GM12878 (cell line): ENCODE results near the gene CHPT1. TPM values are rescaled to one million over a fixed set of nuclear protein-coding genes. Genes with fewer than 3 reads are reported as not detected.

Source experiments
- ATAC-seq: fragments of 200-7000 bp; cut with Tn5 transposase; 3 replicates; pipeline ENCODE4 v1.9.1; 2020; ENCODE audit warnings: mild to moderate bottlenecking, moderate library complexity
- BruUV-seq: library from RNA; stranded (reverse); fragments of 400-500 nt; replicated peaks from 2 replicates; lab custom pipeline; 2021; lab: Mats Ljungman, UMichigan
- CTCF ChIA-PET: fragments of 300-600 bp; sonication (Branson Sonifier 250); formaldehyde crosslinking; extraction: SDS; loops from one replicate; lab custom pipeline; 2021; ENCODE audit warnings: inconsistent platforms; lab: Yijun Ruan, JAX
- POLR2A ChIA-PET: fragments of 350-600 bp; formaldehyde crosslinking; extraction: SDS; loops from one replicate; lab custom pipeline; 2021; ENCODE audit warnings: inconsistent platforms; lab: Charles Lee
- RAD21 ChIA-PET: fragments of 300-600 bp; sonication (Branson Sonifier 250); formaldehyde crosslinking; loops from one replicate; lab custom pipeline; 2023; ENCODE audit warnings: antibody characterized with exemption; ENCODE audit not compliant: unreplicated experiment; lab: Charles Lee
- SMC1A ChIA-PET: fragments of 300-600 bp; sonication (Branson Sonifier 250); formaldehyde crosslinking; loops from one replicate; lab custom pipeline; 2023; ENCODE audit not compliant: unreplicated experiment, uncharacterized antibody; lab: Charles Lee
- DNase-seq: peaks from one replicate; pipeline ENCODE4 v3.0.0-alpha.2; 2011; ENCODE audit warnings: low read depth, low spot score
- FAIRE-seq: peaks from 3 replicates; lab custom pipeline; 2011; peaks lifted over from hg19 to GRCh38; lab: Jason Lieb, UNC
- H2AFZ ChIP-seq: 2 replicates; pipeline ENCODE4 v1.6.0; 2011; ENCODE audit warnings: low read depth, low read length, control low read depth; ENCODE audit not compliant: control insufficient read depth
- H3K27ac ChIP-seq: 2 replicates; pipeline ENCODE4 v1.5.1; 2011; ENCODE audit warnings: control low read depth; ENCODE audit not compliant: control insufficient read depth, insufficient read depth
- H3K27me3 ChIP-seq, 2 experiments: replicated peaks in 1 of 2; 2 replicates each; pipeline versions ENCODE4 v1.6.0 to v1.6.1; 2011; ENCODE audit warnings: low read length in 1 of 2; ENCODE audit not compliant: control insufficient read depth in 2 of 2, insufficient read depth in 2 of 2
- H3K36me3 ChIP-seq, 2 experiments: 2 replicates each; pipeline ENCODE4 v1.5.1; 2011; ENCODE audit warnings: low read length in 1 of 2; ENCODE audit not compliant: control insufficient read depth in 2 of 2, insufficient read depth in 2 of 2
- H3K4me1 ChIP-seq: 2 replicates; pipeline ENCODE4 v1.6.1; 2011; ENCODE audit warnings: mild to moderate bottlenecking, low read length, moderate library complexity, mixed read lengths; ENCODE audit not compliant: control insufficient read depth, insufficient read depth
- H3K4me2 ChIP-seq: 2 replicates; pipeline ENCODE4 v1.6.0; 2011; ENCODE audit warnings: control low read depth; ENCODE audit not compliant: control insufficient read depth, insufficient read depth
- H3K4me3 ChIP-seq: fragments of 200-600 bp; sonication (generic); 2 replicates; pipeline ENCODE4 v1.5.1; 2016
- H3K79me2 ChIP-seq: 2 replicates; pipeline ENCODE4 v1.6.0; 2011; ENCODE audit warnings: low read length; ENCODE audit not compliant: control insufficient read depth, insufficient read depth
- H3K9ac ChIP-seq: 2 replicates; pipeline ENCODE4 v1.8.0; 2011; ENCODE audit warnings: low read length, control low read depth, mixed read lengths; ENCODE audit not compliant: control insufficient read depth, insufficient read depth
- H3K9me3 ChIP-seq: replicated peaks from 3 replicates; pipeline ENCODE4 v1.5.1; 2011; ENCODE audit warnings: mild to moderate bottlenecking, low read length; ENCODE audit not compliant: control insufficient read depth, insufficient read depth
- H4K20me1 ChIP-seq: 2 replicates; pipeline ENCODE4 v1.6.0; 2011; ENCODE audit not compliant: control insufficient read depth, insufficient read depth
- BHLHE40 ChIP-seq, 2 experiments: fragments of 450-650 bp in 1 of 2; IDR thresholded peaks; 2 replicates each; pipeline ENCODE4 v1.6.1; 2011 to 2017; ENCODE audit warnings: low read depth in 2 of 2, borderline replicate concordance in 1 of 2, improper control_type of control experiment in 1 of 2, low read length in 1 of 2, mild to moderate bottlenecking in 1 of 2
- EGR1 ChIP-seq, 2 experiments: IDR thresholded peaks; 1 replicate in 1 of 2; 2 replicates in 1 of 2; pipeline ENCODE4 v1.6.1; 2011 to 2012; ENCODE audit warnings: low read depth in 2 of 2, low read length in 2 of 2, borderline replicate concordance in 1 of 2, mild to moderate bottlenecking in 1 of 2, moderate library complexity in 1 of 2
- NR2F1 ChIP-seq: fragments of 450-650 bp; conservative IDR thresholded peaks from 2 replicates; pipeline ENCODE4 v1.6.1; 2017; ENCODE audit warnings: mild to moderate bottlenecking
- POLR2AphosphoS2 ChIP-seq: IDR thresholded peaks from 2 replicates; pipeline ENCODE4 v1.6.1; 2011; ENCODE audit warnings: low read depth, mild to moderate bottlenecking, low read length, improper control_type of control experiment, moderate library complexity
- RUNX3 ChIP-seq: IDR thresholded peaks from 2 replicates; pipeline ENCODE4 v1.6.1; 2012; ENCODE audit warnings: low read length, inconsistent platforms
- SMARCA5 ChIP-seq: fragments of 450-650 bp; IDR thresholded peaks from 2 replicates; pipeline ENCODE4 v1.6.1; 2017; ENCODE audit warnings: mild to moderate bottlenecking
- SP1 ChIP-seq: IDR thresholded peaks from one replicate; pipeline ENCODE4 v1.6.1; 2011; ENCODE audit warnings: low read depth, low read length
- STAT3 ChIP-seq: IDR thresholded peaks from 2 replicates; pipeline ENCODE4 v1.6.1; 2011; ENCODE audit warnings: low read depth, low read length, improper control_type of control experiment
- YY1 ChIP-seq: IDR thresholded peaks from 2 replicates; pipeline ENCODE4 v1.6.1; 2011; ENCODE audit warnings: low read depth, mild to moderate bottlenecking, low read length
- ZSCAN29 ChIP-seq: fragments of 450-650 bp; IDR thresholded peaks from 2 replicates; pipeline ENCODE4 v1.6.1; 2017; ENCODE audit warnings: mild to moderate bottlenecking, moderate library complexity
- WGBS: methylation state at CpG from one replicate; pipeline ENCODE4 v1.1.6; 2016; ENCODE audit warnings: low lambda C conversion rate; ENCODE audit not compliant: insufficient replicate concordance, insufficient coverage; ENCODE audit errors: missing lambda C conversion rate; 5-methylcytosine and 5-hydroxymethylcytosine counted together
- in situ Hi-C: fragments of 300-500 bp; cut with MboI; formaldehyde crosslinking; loops from 9 replicates; pipeline ENCODE4 v1.14.3; 2018; ENCODE audit warnings: mixed read lengths
- intact Hi-C: fragments of 100-400 bp; cut with micrococcal nuclease; formaldehyde crosslinking; loops from one replicate; pipeline ENCODE4 v1.14.2; 2022; ENCODE audit not compliant: unreplicated experiment
- polyA plus RNA-seq, 11 experiments: library from polyadenylated mRNA; depleted of rRNA in 4 of 11; unstranded in 6 of 11; stranded (reverse) in 5 of 11; fragments of >200 nt; fragmentation: Nextera tagmentation in 4 of 11; fragmentation: Illumina TruSeq in 1 of 11; extraction: Ambion mirVana in 4 of 11; extraction: Trizol in 1 of 11; gene quantifications; 1 replicate in 1 of 11; 2 replicates in 10 of 11; pipeline versions ENCODE4 v1.2.1 to v1.2.3, GENCODE V29; 2011 to 2016; ENCODE audit warnings: inconsistent platforms in 2 of 11, missing spikeins in 2 of 11, low read depth in 1 of 11
- total RNA-seq, 4 experiments: library from RNA; depleted of rRNA in 3 of 4; stranded (reverse); fragments of >200 nt in 3 of 4; fragmentation: Illumina TruSeq in 1 of 4; extraction: Trizol in 1 of 4; gene quantifications; 2 replicates each; pipeline versions ENCODE4 v1.2.1 to v1.2.3, GENCODE V29; 2013 to 2021
- TF ChIP-seq, protein P1 (sequence below): fragments of 450-650 bp; IDR thresholded peaks from 2 replicates; pipeline ENCODE4 v1.6.1; 2016; ENCODE audit warnings: mild to moderate bottlenecking
- TF ChIP-seq, protein P2 (sequence below): fragments of 450-650 bp; IDR thresholded peaks from 2 replicates; pipeline ENCODE4 v1.6.1; 2017; ENCODE audit warnings: antibody characterized with exemption, mild to moderate bottlenecking, moderate library complexity
- TF ChIP-seq, protein P3 (sequence below): IDR thresholded peaks from 2 replicates; pipeline ENCODE4 v1.6.1; 2011; ENCODE audit warnings: low read depth, low read length, improper control_type of control experiment, borderline replicate concordance
- TF ChIP-seq, protein P4 (sequence below): fragments of 450-650 bp; IDR thresholded peaks from 2 replicates; pipeline ENCODE4 v1.6.1; 2017; ENCODE audit warnings: borderline replicate concordance

Gene CHPT1
- total and polyA plus RNA-seq, 10 of the 15 experiments (the other 5 are each of a cell fraction or from before 2014, with no cell fraction given) = 0.85 to 10.2 (median 3.9) TPM

- TF ChIP-seq, protein P1, sequence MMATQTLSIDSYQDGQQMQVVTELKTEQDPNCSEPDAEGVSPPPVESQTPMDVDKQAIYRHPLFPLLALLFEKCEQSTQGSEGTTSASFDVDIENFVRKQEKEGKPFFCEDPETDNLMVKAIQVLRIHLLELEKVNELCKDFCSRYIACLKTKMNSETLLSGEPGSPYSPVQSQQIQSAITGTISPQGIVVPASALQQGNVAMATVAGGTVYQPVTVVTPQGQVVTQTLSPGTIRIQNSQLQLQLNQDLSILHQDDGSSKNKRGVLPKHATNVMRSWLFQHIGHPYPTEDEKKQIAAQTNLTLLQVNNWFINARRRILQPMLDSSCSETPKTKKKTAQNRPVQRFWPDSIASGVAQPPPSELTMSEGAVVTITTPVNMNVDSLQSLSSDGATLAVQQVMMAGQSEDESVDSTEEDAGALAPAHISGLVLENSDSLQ = no peak
- TF ChIP-seq ZSCAN29 (no peak), BHLHE40 (IDR thresholded peaks at IDR 0.05; ENCODE audit: borderline replicate concordance in 1 of 2, low read depth in 2 of 2, low read length in 1 of 2) (no peak), POLR2AphosphoS2 (no peak)
- TF ChIP-seq, protein P2, sequence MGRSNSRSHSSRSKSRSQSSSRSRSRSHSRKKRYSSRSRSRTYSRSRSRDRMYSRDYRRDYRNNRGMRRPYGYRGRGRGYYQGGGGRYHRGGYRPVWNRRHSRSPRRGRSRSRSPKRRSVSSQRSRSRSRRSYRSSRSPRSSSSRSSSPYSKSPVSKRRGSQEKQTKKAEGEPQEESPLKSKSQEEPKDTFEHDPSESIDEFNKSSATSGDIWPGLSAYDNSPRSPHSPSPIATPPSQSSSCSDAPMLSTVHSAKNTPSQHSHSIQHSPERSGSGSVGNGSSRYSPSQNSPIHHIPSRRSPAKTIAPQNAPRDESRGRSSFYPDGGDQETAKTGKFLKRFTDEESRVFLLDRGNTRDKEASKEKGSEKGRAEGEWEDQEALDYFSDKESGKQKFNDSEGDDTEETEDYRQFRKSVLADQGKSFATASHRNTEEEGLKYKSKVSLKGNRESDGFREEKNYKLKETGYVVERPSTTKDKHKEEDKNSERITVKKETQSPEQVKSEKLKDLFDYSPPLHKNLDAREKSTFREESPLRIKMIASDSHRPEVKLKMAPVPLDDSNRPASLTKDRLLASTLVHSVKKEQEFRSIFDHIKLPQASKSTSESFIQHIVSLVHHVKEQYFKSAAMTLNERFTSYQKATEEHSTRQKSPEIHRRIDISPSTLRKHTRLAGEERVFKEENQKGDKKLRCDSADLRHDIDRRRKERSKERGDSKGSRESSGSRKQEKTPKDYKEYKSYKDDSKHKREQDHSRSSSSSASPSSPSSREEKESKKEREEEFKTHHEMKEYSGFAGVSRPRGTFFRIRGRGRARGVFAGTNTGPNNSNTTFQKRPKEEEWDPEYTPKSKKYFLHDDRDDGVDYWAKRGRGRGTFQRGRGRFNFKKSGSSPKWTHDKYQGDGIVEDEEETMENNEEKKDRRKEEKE = no peak
Observed at GRCh38 chr12:101732318-101732717, 34.9 kb downstream of the CHPT1 start (continued).

DNA sequence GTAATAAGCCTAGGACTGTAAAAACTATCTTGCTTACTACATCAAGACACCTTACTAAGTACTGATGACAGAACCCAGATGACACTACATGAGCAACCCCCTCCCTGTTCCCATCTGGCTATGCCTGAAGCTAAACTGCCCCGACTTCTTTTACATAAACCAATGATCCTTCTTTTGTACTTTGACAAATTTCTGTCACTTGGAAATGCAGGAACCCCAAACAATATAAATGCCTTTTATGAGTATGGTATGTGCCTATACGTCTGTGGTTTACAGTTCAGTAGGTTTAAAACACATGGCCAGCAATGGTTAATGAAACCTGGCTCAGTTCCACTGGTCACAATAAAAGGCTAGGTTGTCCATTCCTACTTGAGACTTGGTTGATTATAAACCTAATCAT lies 35.7 kb downstream of the CHPT1 start:
- FAIRE-seq (no peak), ATAC-seq (peak; percentile 49; the same call in 2 of the 3 replicates), DNase-seq (no peak)
- Histone ChIP-seq H3K9ac (no peak overlapping the region), H4K20me1 (no peaks in the 10 kb centered on the region), H3K4me3 (no peak overlapping the region), H2AFZ (no peak overlapping the region), H3K36me3 (no peaks in the 10 kb centered on the region), H3K4me1 (no peaks in the 10 kb centered on the region), H3K27me3 (no peaks in the 10 kb centered on the region), H3K9me3 (no peaks in the 10 kb centered on the region), H3K27ac (no peak overlapping the region), H3K4me2 (no peak overlapping the region), H3K79me2 (no peaks in the 10 kb centered on the region)
- no TSS peak for BruUV-seq
- intact Hi-C loops (no loop called here), in situ Hi-C loops (no loop called here)
- ChIA-PET RAD21 (no interaction called here), POLR2A (no interaction called here), CTCF (interaction anchor here (0.9 kb wide), 1 partner anchor 14 kb away, joined by 3 read pairs; no protein-coding TSS in a partner anchor), SMC1A (interaction anchor here (1.0 to 1.5 kb wide), 3 partner anchors 10 to 20 kb away, joined by 3 to 6 read pairs (median 5); no protein-coding TSS in a partner anchor)
- 34% methylated on average over 2 of the region's 2 CpGs for WGBS
- TF ChIP-seq EGR1 (IDR thresholded peaks at IDR 0.05; ENCODE audit: borderline replicate concordance in 1 of 2, low read depth in 2 of 2, low read length in 2 of 2) = no peak
- no peak for TF ChIP-seq STAT3
- TF ChIP-seq SP1 = no peak
- TF ChIP-seq RUNX3 = no peak
- TF ChIP-seq YY1 = no peak
- TF ChIP-seq SMARCA5 = no peak
- TF ChIP-seq BHLHE40 (IDR thresholded peaks at IDR 0.05; ENCODE audit: borderline replicate concordance in 1 of 2, low read depth in 2 of 2, low read length in 1 of 2) = no peak
- no peak for TF ChIP-seq NR2F1
- TF ChIP-seq, protein P3, sequence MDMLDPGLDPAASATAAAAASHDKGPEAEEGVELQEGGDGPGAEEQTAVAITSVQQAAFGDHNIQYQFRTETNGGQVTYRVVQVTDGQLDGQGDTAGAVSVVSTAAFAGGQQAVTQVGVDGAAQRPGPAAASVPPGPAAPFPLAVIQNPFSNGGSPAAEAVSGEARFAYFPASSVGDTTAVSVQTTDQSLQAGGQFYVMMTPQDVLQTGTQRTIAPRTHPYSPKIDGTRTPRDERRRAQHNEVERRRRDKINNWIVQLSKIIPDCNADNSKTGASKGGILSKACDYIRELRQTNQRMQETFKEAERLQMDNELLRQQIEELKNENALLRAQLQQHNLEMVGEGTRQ = no peak
- no peak for TF ChIP-seq POLR2AphosphoS2
- TF ChIP-seq, protein P4, sequence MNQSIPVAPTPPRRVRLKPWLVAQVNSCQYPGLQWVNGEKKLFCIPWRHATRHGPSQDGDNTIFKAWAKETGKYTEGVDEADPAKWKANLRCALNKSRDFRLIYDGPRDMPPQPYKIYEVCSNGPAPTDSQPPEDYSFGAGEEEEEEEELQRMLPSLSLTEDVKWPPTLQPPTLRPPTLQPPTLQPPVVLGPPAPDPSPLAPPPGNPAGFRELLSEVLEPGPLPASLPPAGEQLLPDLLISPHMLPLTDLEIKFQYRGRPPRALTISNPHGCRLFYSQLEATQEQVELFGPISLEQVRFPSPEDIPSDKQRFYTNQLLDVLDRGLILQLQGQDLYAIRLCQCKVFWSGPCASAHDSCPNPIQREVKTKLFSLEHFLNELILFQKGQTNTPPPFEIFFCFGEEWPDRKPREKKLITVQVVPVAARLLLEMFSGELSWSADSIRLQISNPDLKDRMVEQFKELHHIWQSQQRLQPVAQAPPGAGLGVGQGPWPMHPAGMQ = no peak
